GM12878 (cell line): Measurements from ENCODE around the gene SIRT3.

Source experiments
- EED ChIP-seq: sonication (generic); IDR thresholded peaks from 2 replicates; pipeline ENCODE4 v1.6.1; 2016; ENCODE audit warnings: antibody characterized with exemption, low read depth
- POLR2AphosphoS5 ChIP-seq: IDR thresholded peaks from 2 replicates; pipeline ENCODE4 v1.6.1; 2011; ENCODE audit warnings: mild to moderate bottlenecking, low read length, inconsistent platforms
- TF ChIP-seq, protein P1 (sequence below), 3 experiments: IDR thresholded peaks in 2 of 3; conservative IDR thresholded peaks in 1 of 3; 2 replicates each; pipeline ENCODE4 v1.5.1; 2011; ENCODE audit warnings: low read depth in 3 of 3, low read length in 3 of 3, mild to moderate bottlenecking in 3 of 3, control low read depth in 2 of 3, moderate library complexity in 2 of 3, inconsistent platforms in 1 of 3, mixed read lengths in 1 of 3; ENCODE audit not compliant: control insufficient read depth in 2 of 3, insufficient read depth in 1 of 3; ENCODE audit errors: extremely low read depth in 1 of 3

DNA sequence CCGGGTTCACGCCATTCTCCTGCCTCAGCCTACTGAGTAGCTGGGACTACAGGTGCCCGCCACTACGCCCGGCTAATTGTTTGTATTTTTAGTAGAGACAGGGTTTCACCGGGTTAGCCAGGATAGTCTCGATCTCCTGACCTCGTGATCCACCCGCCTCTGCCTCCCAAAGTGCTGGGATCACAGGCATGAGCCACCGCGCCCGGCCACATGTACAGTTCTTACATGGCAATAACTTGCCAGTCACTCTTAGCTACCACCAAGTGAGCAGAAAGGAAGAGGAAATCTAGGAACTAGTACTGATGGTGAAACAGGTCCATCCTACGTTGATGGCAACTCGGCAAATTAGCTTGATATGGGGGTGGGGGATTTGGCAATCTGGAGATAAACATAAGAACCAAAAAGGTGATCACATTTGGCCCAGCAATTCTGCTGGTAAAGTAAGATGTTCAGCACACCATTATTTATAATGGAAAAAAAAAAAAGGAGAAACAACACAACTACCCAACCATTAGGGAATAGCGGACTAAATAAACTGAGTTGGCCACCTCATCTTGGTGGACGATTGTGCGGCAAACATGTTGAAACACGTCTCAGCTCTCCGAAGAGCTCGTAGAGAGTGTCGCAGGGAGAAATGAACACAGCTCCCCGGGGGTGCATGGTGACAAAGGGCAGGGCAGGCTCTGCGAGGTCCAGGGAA lies 47.4 kb upstream of the SIRT3 start:
- TF ChIP-seq EED, result no peak
- TF ChIP-seq, protein P1, sequence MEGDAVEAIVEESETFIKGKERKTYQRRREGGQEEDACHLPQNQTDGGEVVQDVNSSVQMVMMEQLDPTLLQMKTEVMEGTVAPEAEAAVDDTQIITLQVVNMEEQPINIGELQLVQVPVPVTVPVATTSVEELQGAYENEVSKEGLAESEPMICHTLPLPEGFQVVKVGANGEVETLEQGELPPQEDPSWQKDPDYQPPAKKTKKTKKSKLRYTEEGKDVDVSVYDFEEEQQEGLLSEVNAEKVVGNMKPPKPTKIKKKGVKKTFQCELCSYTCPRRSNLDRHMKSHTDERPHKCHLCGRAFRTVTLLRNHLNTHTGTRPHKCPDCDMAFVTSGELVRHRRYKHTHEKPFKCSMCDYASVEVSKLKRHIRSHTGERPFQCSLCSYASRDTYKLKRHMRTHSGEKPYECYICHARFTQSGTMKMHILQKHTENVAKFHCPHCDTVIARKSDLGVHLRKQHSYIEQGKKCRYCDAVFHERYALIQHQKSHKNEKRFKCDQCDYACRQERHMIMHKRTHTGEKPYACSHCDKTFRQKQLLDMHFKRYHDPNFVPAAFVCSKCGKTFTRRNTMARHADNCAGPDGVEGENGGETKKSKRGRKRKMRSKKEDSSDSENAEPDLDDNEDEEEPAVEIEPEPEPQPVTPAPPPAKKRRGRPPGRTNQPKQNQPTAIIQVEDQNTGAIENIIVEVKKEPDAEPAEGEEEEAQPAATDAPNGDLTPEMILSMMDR (IDR thresholded peaks at IDR 0.05 in 2 of 3, conservative IDR thresholded peaks at IDR 0.05 in 1 of 3; ENCODE audit: control insufficient read depth in 2 of 3, extremely low read depth in 1 of 3, insufficient read depth in 1 of 3, low read depth in 3 of 3, low read length in 3 of 3), result no peak
- no peak for TF ChIP-seq POLR2AphosphoS5
